HCT116 (cell line): ENCODE measurements around the gene SMIM5.

Experiments used
- EZH2 ChIP-seq: fragments of 200-600 bp; sonication (generic); IDR thresholded peaks from 2 replicates; pipeline ENCODE4 v1.6.1; 2017; ENCODE audit warnings: antibody characterized with exemption, mixed run types
- EZH2phosphoT487 ChIP-seq: fragments of 200-600 bp; IDR thresholded peaks from 2 replicates; pipeline ENCODE4 v1.6.1; 2018; ENCODE audit warnings: antibody characterized with exemption, borderline replicate concordance
- JUND ChIP-seq: IDR thresholded peaks from 2 replicates; pipeline ENCODE4 v1.6.1; 2012
- POLR2A ChIP-seq: IDR thresholded peaks from 2 replicates; pipeline ENCODE4 v1.7.0; 2011; ENCODE audit warnings: borderline replicate concordance; ENCODE audit not compliant: insufficient read depth, insufficient read length; ENCODE audit errors: extremely low read depth
- POLR2AphosphoS5 ChIP-seq: IDR thresholded peaks from 2 replicates; pipeline ENCODE4 v1.6.1; 2011; ENCODE audit warnings: mild to moderate bottlenecking, low read depth, low read length, moderate library complexity
- RAD21 ChIP-seq: IDR thresholded peaks from 2 replicates; pipeline ENCODE4 v1.6.1; 2012; ENCODE audit warnings: low read depth, mild to moderate bottlenecking
- ZNF274 ChIP-seq: fragments of 200-500 bp; sonication (Bioruptor generic); IDR thresholded peaks from 2 replicates; pipeline ENCODE4 v1.6.1; 2014; ENCODE audit warnings: mild to moderate bottlenecking, low read depth, low read length, inconsistent platforms
- TF ChIP-seq, protein P1 (sequence below), 3 experiments: fragments of 200-600 bp in 1 of 3; sonication (generic) in 1 of 3; IDR thresholded peaks in 2 of 3; conservative IDR thresholded peaks in 1 of 3; 2 replicates each; pipeline ENCODE4 v1.5.1; 2012 to 2017; ENCODE audit warnings: low read depth in 2 of 3, low read length in 2 of 3, antibody characterized with exemption in 1 of 3, borderline replicate concordance in 1 of 3, control low read depth in 1 of 3, mild to moderate bottlenecking in 1 of 3, mixed read lengths in 1 of 3, mixed run types in 1 of 3, moderate library complexity in 1 of 3; ENCODE audit not compliant: insufficient read depth in 1 of 3
- TF ChIP-seq, protein P2 (sequence below): IDR thresholded peaks from 2 replicates; pipeline ENCODE4 v1.6.1; 2011; ENCODE audit warnings: mild to moderate bottlenecking, low read length, moderate library complexity; ENCODE audit not compliant: insufficient replicate concordance; ENCODE audit errors: extremely low read depth
- TF ChIP-seq, protein P3 (sequence below): IDR thresholded peaks from 2 replicates; pipeline ENCODE4 v1.6.1; 2012

DNA sequence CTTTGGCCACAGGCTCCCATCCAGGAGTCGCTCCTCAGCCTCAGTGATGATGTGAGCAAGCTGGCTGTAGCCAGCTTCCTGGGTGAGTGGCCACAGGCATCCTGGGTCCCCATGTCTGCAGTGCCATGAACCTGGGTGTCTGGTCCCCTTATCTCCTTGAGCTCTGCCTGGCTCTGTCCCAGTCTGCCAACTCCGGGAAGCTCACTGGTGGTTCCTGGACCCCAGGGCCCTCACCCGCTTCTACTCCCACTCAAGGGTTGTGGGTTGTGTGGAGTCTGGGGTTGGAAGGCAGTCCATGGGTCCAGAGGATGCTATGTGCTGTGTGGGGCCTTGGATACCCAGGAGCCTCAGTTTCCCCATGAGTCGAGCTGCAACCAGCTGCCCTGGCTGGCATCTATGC, 11.7 kb upstream of the SMIM5 start:
- TF ChIP-seq JUND, result no peak
- TF ChIP-seq, protein P1, sequence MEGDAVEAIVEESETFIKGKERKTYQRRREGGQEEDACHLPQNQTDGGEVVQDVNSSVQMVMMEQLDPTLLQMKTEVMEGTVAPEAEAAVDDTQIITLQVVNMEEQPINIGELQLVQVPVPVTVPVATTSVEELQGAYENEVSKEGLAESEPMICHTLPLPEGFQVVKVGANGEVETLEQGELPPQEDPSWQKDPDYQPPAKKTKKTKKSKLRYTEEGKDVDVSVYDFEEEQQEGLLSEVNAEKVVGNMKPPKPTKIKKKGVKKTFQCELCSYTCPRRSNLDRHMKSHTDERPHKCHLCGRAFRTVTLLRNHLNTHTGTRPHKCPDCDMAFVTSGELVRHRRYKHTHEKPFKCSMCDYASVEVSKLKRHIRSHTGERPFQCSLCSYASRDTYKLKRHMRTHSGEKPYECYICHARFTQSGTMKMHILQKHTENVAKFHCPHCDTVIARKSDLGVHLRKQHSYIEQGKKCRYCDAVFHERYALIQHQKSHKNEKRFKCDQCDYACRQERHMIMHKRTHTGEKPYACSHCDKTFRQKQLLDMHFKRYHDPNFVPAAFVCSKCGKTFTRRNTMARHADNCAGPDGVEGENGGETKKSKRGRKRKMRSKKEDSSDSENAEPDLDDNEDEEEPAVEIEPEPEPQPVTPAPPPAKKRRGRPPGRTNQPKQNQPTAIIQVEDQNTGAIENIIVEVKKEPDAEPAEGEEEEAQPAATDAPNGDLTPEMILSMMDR (IDR thresholded peaks at IDR 0.05 in 2 of 3, conservative IDR thresholded peaks at IDR 0.05 in 1 of 3; ENCODE audit: borderline replicate concordance in 1 of 3, insufficient read depth in 1 of 3, low read depth in 2 of 3, low read length in 2 of 3), result no peak
- TF ChIP-seq EZH2, result no peak
- TF ChIP-seq POLR2A, result no peak
- TF ChIP-seq EZH2phosphoT487, result no peak
- TF ChIP-seq RAD21, result no peak
- TF ChIP-seq ZNF274, result no peak
- TF ChIP-seq, protein P2, sequence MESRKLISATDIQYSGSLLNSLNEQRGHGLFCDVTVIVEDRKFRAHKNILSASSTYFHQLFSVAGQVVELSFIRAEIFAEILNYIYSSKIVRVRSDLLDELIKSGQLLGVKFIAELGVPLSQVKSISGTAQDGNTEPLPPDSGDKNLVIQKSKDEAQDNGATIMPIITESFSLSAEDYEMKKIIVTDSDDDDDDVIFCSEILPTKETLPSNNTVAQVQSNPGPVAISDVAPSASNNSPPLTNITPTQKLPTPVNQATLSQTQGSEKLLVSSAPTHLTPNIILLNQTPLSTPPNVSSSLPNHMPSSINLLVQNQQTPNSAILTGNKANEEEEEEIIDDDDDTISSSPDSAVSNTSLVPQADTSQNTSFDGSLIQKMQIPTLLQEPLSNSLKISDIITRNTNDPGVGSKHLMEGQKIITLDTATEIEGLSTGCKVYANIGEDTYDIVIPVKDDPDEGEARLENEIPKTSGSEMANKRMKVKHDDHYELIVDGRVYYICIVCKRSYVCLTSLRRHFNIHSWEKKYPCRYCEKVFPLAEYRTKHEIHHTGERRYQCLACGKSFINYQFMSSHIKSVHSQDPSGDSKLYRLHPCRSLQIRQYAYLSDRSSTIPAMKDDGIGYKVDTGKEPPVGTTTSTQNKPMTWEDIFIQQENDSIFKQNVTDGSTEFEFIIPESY, result no peak
- TF ChIP-seq POLR2AphosphoS5, result no peak
- TF ChIP-seq, protein P3, sequence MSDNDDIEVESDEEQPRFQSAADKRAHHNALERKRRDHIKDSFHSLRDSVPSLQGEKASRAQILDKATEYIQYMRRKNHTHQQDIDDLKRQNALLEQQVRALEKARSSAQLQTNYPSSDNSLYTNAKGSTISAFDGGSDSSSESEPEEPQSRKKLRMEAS, result no peak
